MM.1S (cell line): ENCODE measurements around the gene FBXO24.

Source experiments
- DNase-seq: peaks from one replicate; pipeline ENCODE4 v3.0.0-alpha.2; 2015
- H2AFZ ChIP-seq: fragments of 300-600 bp; sonication (generic); 2 replicates; pipeline ENCODE4 v1.6.0; 2016; ENCODE audit warnings: antibody characterized with exemption, low read length
- H3F3A ChIP-seq: fragments of 300-600 bp; sonication (generic); 2 replicates; pipeline ENCODE4 v1.6.1; 2016; ENCODE audit warnings: mild to moderate bottlenecking, antibody characterized with exemption, low read length, moderate library complexity, mixed read lengths; ENCODE audit not compliant: insufficient read depth
- H3K27ac ChIP-seq: fragments of 300-600 bp; sonication (generic); 2 replicates; pipeline ENCODE4 v1.5.1; 2016; ENCODE audit warnings: mild to moderate bottlenecking, low read length
- H3K27me3 ChIP-seq: fragments of 300-600 bp; sonication (generic); replicated peaks from 2 replicates; pipeline ENCODE4 v1.6.0; 2016; ENCODE audit warnings: low read length; ENCODE audit not compliant: insufficient read depth
- H3K36me3 ChIP-seq: fragments of 300-600 bp; sonication (generic); replicated peaks from 2 replicates; pipeline ENCODE4 v1.6.1; 2016; ENCODE audit warnings: mild to moderate bottlenecking, low read length, mixed read lengths; ENCODE audit not compliant: insufficient read depth
- H3K4me1 ChIP-seq: fragments of 300-600 bp; sonication (generic); 2 replicates; pipeline ENCODE4 v1.6.1; 2016; ENCODE audit warnings: low read length, mixed read lengths
- H3K4me2 ChIP-seq: fragments of 300-600 bp; sonication (generic); 2 replicates; pipeline ENCODE4 v1.6.0; 2016; ENCODE audit warnings: low read depth, low read length
- H3K4me3 ChIP-seq: fragments of 300-600 bp; sonication (generic); 2 replicates; pipeline ENCODE4 v1.5.1; 2016; ENCODE audit warnings: low read length, mixed read lengths
- H3K79me2 ChIP-seq: fragments of 300-600 bp; sonication (generic); 2 replicates; pipeline ENCODE4 v1.6.1; 2016; ENCODE audit warnings: mixed run types, low read length, mixed read lengths
- H3K9ac ChIP-seq: fragments of 300-600 bp; sonication (generic); 2 replicates; pipeline ENCODE4 v1.6.1; 2016; ENCODE audit warnings: low read length, mixed read lengths
- H3K9me2 ChIP-seq: fragments of 300-600 bp; sonication (generic); replicated peaks from 2 replicates; pipeline ENCODE4 v1.6.1; 2016; ENCODE audit warnings: mild to moderate bottlenecking, low read length, mixed read lengths; ENCODE audit not compliant: insufficient read depth
- H3K9me3 ChIP-seq: fragments of 300-600 bp; sonication (generic); replicated peaks from 2 replicates; pipeline ENCODE4 v1.6.1; 2016; ENCODE audit warnings: mild to moderate bottlenecking, low read length, mixed read lengths; ENCODE audit not compliant: insufficient read depth
- H4K20me1 ChIP-seq: fragments of 300-600 bp; sonication (generic); 2 replicates; pipeline ENCODE4 v1.6.1; 2016; ENCODE audit warnings: mild to moderate bottlenecking, low read length, moderate library complexity, mixed read lengths; ENCODE audit not compliant: insufficient read depth
- EZH2 ChIP-seq: fragments of 300-600 bp; sonication (generic); optimal IDR thresholded peaks from 2 replicates; pipeline ENCODE3; 2017; ENCODE audit warnings: low read depth, mild to moderate bottlenecking, antibody characterized with exemption, low read length, mixed read lengths
- EZH2phosphoT487 ChIP-seq: fragments of 300-600 bp; sonication (generic); IDR thresholded peaks from 2 replicates; pipeline ENCODE4 v1.6.1; 2018; ENCODE audit warnings: antibody characterized with exemption, low read length
- TF ChIP-seq, protein P1 (sequence below): fragments of 300-600 bp; sonication (generic); IDR thresholded peaks from 2 replicates; pipeline ENCODE4 v1.5.1; 2016; ENCODE audit warnings: antibody characterized with exemption, low read length, mixed read lengths

Gene FBXO24

DNA sequence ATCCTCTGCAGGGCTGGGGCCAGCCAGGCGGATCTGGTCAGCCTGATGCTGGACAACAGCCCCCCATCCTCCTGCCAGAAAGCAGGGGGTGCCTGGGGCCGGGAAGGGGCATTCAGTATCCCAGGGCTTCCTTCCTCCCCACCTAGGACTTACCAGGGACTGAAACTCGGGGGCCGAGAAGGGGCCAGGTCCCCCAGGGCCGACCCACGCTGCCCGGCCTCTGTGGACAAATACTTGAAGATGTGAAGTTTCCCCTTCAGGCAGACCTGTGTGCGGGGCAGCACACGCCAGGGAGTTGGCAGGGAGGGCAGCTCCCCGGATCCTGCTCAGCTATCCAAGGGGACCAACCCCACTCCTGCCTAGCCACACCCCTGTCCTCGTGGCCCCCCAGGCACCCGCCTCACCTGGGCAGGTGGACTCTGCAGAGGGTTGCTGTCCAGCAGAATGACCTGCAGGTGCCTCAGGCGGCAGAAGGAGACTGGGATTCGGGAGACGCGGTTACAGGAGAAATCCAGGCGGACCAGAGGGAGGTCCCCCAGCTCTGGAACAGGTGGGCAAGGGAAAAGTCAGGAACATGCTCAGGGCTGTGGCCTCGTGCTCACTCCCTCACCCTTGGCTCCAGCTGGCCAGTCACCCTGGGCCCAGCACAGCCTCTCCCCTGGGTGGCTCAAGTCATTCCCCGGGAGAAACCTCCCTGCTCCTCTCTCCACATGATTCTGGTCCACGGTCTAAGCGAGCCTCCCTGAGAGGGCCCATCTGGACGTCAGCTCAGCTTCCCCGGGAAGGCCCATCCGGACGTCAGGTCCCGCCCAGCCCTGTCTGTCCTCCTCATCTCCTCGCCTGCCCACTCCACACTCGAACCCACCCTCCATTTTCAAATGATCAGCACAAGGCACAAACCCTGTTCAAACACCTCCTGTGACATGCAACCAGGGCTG, 7.6 kb upstream of the FBXO24 start:
- peaks cover 18% of the 10 kb centered on the region for H3K79me2 ChIP-seq
- H3K27me3 ChIP-seq: no peaks in the 10 kb centered on the region
- TF ChIP-seq EZH2phosphoT487: no peak
- no peak for TF ChIP-seq EZH2
- TF ChIP-seq, protein P1, sequence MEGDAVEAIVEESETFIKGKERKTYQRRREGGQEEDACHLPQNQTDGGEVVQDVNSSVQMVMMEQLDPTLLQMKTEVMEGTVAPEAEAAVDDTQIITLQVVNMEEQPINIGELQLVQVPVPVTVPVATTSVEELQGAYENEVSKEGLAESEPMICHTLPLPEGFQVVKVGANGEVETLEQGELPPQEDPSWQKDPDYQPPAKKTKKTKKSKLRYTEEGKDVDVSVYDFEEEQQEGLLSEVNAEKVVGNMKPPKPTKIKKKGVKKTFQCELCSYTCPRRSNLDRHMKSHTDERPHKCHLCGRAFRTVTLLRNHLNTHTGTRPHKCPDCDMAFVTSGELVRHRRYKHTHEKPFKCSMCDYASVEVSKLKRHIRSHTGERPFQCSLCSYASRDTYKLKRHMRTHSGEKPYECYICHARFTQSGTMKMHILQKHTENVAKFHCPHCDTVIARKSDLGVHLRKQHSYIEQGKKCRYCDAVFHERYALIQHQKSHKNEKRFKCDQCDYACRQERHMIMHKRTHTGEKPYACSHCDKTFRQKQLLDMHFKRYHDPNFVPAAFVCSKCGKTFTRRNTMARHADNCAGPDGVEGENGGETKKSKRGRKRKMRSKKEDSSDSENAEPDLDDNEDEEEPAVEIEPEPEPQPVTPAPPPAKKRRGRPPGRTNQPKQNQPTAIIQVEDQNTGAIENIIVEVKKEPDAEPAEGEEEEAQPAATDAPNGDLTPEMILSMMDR: no peak
- no peak for DNase-seq
- no peak overlapping the region for H3K4me3 ChIP-seq
- no peaks in the 10 kb centered on the region for H4K20me1 ChIP-seq
- H3K9me2 ChIP-seq: no peaks in the 10 kb centered on the region
- no peaks in the 10 kb centered on the region for H3K9me3 ChIP-seq
- H3K36me3 ChIP-seq: no peaks in the 10 kb centered on the region
- H3K9ac ChIP-seq: no peak overlapping the region
- H3K27ac ChIP-seq: no peak overlapping the region
- 0 out of 2 replicates have a peak, but pooled peaks cover 3% of the 10 kb centered on the region for H3F3A ChIP-seq
- H2AFZ ChIP-seq: no peak overlapping the region
- peaks cover 6% of the 10 kb centered on the region; the same call in 1 of the 2 replicates for H3K4me1 ChIP-seq
- H3K4me2 ChIP-seq: no peak overlapping the region

DNA sequence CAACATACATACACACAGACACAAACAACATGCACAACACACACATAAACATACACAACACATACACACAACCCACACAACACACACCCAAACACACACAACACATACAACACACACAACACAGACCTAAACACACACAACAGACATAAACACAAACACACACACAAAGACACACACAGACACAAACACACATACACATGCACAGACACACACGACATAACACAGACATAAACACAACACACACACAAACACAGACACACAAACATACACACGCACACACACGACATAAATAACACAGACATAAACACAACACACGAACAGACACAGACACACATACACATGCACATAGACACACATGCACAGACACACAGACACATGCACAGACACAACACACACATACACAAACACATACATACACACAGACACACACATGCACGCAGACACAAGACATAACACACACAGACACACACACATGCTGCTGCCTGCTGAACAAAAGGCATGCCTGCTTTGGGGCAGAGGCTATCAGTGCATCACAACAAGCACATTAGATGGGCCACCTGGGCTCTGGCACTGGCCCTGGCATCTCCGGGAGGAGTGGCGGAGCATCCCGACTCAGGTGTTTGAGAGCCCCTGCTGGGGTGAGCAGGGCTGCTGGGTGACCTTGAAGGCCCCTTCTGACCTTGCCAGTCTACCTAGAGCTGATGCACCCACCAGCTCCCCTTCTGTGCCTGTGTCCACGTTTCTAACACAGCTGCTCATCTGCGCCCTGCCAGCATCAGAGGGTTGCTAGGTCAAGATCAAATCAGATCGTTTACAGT, 5.5 kb upstream of the FBXO24 start:
- no peak overlapping the region for H3K4me3 ChIP-seq
- TF ChIP-seq EZH2phosphoT487: no peak
- no peak for TF ChIP-seq EZH2
- TF ChIP-seq, protein P1: no peak
- H3K79me2 ChIP-seq: peaks cover 38% of the 10 kb centered on the region
- H3K27me3 ChIP-seq: no peaks in the 10 kb centered on the region
- H4K20me1 ChIP-seq: no peaks in the 10 kb centered on the region
- peaks cover 11% of the 10 kb centered on the region; the same call in 1 of the 2 replicates for H3K4me1 ChIP-seq
- H3K36me3 ChIP-seq: no peaks in the 10 kb centered on the region
- peaks cover 18% of the 10 kb centered on the region; the same call in 1 of the 2 replicates for H3F3A ChIP-seq
- H3K9me2 ChIP-seq: no peaks in the 10 kb centered on the region
- H3K9me3 ChIP-seq: no peaks in the 10 kb centered on the region
- H3K27ac ChIP-seq: no peak overlapping the region
- H3K9ac ChIP-seq: no peak overlapping the region
- no peak overlapping the region for H2AFZ ChIP-seq
- no peak for DNase-seq
- no peak overlapping the region for H3K4me2 ChIP-seq

DNA sequence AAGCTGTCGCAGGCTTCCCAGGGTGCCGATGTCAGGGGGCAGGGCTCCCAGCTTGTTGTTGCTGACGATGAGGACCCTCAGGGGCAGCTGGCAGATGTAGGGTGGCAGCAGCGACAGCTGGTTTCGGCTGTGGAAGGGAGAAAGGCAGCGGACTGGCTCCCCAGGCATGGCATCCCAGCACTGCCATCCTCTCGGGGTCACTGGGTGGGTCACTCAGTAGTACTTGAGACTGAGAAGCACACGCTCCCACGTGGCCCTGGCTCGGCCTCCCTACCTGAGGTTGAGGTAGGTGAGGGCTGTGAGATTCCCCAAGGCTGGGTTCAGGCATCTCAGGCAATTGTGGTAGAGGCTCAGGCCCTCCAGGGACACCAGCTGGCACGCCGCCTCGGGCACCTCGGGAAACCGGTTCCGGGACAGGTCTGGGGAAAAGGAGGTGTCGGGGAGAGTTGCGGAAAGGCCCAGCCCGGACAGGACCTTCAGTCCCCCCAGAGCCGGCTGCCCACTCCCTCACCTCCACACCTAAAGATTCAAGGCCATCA, 4.0 kb upstream of the FBXO24 start:
- H3K9me2 ChIP-seq: no peaks in the 10 kb centered on the region
- DNase-seq: no peak
- H3K36me3 ChIP-seq: no peaks in the 10 kb centered on the region
- no peak overlapping the region for H3K4me3 ChIP-seq
- TF ChIP-seq EZH2: no peak
- TF ChIP-seq, protein P1: no peak
- TF ChIP-seq EZH2phosphoT487: no peak
- no peak overlapping the region for H2AFZ ChIP-seq
- no peak overlapping the region for H3K9ac ChIP-seq
- H3K9me3 ChIP-seq: no peaks in the 10 kb centered on the region
- no peaks in the 10 kb centered on the region for H4K20me1 ChIP-seq
- no peaks in the 10 kb centered on the region for H3K27me3 ChIP-seq
- H3K79me2 ChIP-seq: peaks cover 38% of the 10 kb centered on the region
- H3K27ac ChIP-seq: no peak overlapping the region
- peaks cover 20% of the 10 kb centered on the region; the same call in 1 of the 2 replicates for H3F3A ChIP-seq
- peaks cover 11% of the 10 kb centered on the region; the same call in 1 of the 2 replicates for H3K4me1 ChIP-seq
- H3K4me2 ChIP-seq: no peak overlapping the region
